Left ventricle myocardium superior (tissue), 1 donor: ENCODE data around the gene SPRY1. TPM values are rescaled to one million over a fixed set of nuclear protein-coding genes. Genes with fewer than 3 reads are reported as not detected.

Experiments
- ATAC-seq: fragments of 200-7000 bp; cut with Tn5 transposase; one replicate; pipeline ENCODE4 v1.9.1; 2020; ENCODE audit warnings: mild to moderate bottlenecking, moderate library complexity
- DNase-seq: peaks from one replicate; pipeline ENCODE4 v3.0.0-alpha.2; 2020
- intact Hi-C: fragments of 100-400 bp; cut with micrococcal nuclease; formaldehyde crosslinking; loops from one replicate; pipeline ENCODE4 v1.11.0; 2022
- total RNA-seq: library from RNA; stranded (reverse); fragmentation: NEBNext Ultra II Directional; extraction: Animal tissue kit (Norgen Biotek cat#: 25700); gene quantifications from one replicate; pipeline ENCODE4 v1.2.1, GENCODE V29; 2021
- donor health status: DM: no; HTN: yes; CAD: no; lungs with severe emphysema.

The SPRY1 gene
- total RNA-seq, 1 donor from 2014 or later: 45.8 TPM

GRCh38 chr4:123403080-123403604 lies 6.5 kb downstream of the SPRY1 start:
- ATAC-seq (no peak), DNase-seq (no peak)
- intact Hi-C loops: no loop called here

- ATAC-seq (no peak), DNase-seq (no peak)
- intact Hi-C loops: no loop called here
Measured at GRCh38 chr4:123404533-123404932, 7.9 kb downstream of the SPRY1 start.

GRCh38 chr4:123405267-123405865 lies 8.8 kb downstream of the SPRY1 start:
- intact Hi-C loops: no loop called here
- ATAC-seq (no peak), DNase-seq (no peak)

- intact Hi-C loops: no loop called here
- DNase-seq: no peak
- no peak for ATAC-seq
Measured at GRCh38 chr4:123406872-123407271, 10.3 kb downstream of the SPRY1 start.

GRCh38 chr4:123408471-123409084 lies 12.0 kb downstream of the SPRY1 start:
- DNase-seq: no peak
- intact Hi-C loops: no loop called here
- ATAC-seq: peak; percentile 47

GRCh38 chr4:123409334-123409733 lies 12.7 kb downstream of the SPRY1 start:
- intact Hi-C loops: no loop called here
- ATAC-seq: peak; percentile 37
- DNase-seq: no peak

GRCh38 chr4:123411514-123411913 lies 14.9 kb downstream of the SPRY1 start:
- intact Hi-C loops: no loop called here
- no peak for ATAC-seq
- no peak for DNase-seq

- intact Hi-C loops: no loop called here
- ATAC-seq (no peak), DNase-seq (no peak)
Measured at GRCh38 chr4:123412091-123412505, 15.5 kb downstream of the SPRY1 start.

- ATAC-seq: no peak
- intact Hi-C loops: no loop called here
- no peak for DNase-seq
Measured at GRCh38 chr4:123412700-123413512, 16.3 kb downstream of the SPRY1 start.

- intact Hi-C loops: no loop called here
- no peak for ATAC-seq
- DNase-seq: no peak
Measured at GRCh38 chr4:123415576-123415975, 19.0 kb downstream of the SPRY1 start.

- no peak for ATAC-seq
- intact Hi-C loops: no loop called here
Measured at GRCh38 chr4:123415977-123416376, 19.4 kb downstream of the SPRY1 start.

GRCh38 chr4:123417813-123418212 lies 21.2 kb downstream of the SPRY1 start:
- DNase-seq (no peak), ATAC-seq (no peak)
- intact Hi-C loops: no loop called here

More at GRCh38 chr4:123415977-123416376, 19.4 kb downstream of the SPRY1 start:
- no peak for DNase-seq

GRCh38 chr4:123418351-123418931 lies 21.8 kb downstream of the SPRY1 start:
- DNase-seq (no peak), ATAC-seq (peak; percentile 72)
- intact Hi-C loops: no loop called here

- intact Hi-C loops: no loop called here
- ATAC-seq (no peak), DNase-seq (no peak)
Measured at GRCh38 chr4:123419885-123420755, 23.5 kb downstream of the SPRY1 start.

GRCh38 chr4:123421227-123421936 lies 24.8 kb downstream of the SPRY1 start:
- ATAC-seq (no peak), DNase-seq (no peak)
- intact Hi-C loops: no loop called here

- DNase-seq (no peak), ATAC-seq (no peak)
- intact Hi-C loops: no loop called here
Measured at GRCh38 chr4:123421937-123422781, 25.6 kb downstream of the SPRY1 start.

- DNase-seq: no peak
- no peak for ATAC-seq
- intact Hi-C loops: no loop called here
Measured at GRCh38 chr4:123423819-123424218, 27.2 kb downstream of the SPRY1 start.
